GM19463 (cell line): Measurements from ENCODE around the gene PRR36.

Source experiments
- ATAC-seq: cut with Tn5 transposase; IDR thresholded peaks from one replicate; pipeline ENCODE4 v1.9.1; 2021; ENCODE audit warnings: mild to moderate bottlenecking, moderate library complexity; ENCODE audit not compliant: unreplicated experiment

PRR36 gene

DNA sequence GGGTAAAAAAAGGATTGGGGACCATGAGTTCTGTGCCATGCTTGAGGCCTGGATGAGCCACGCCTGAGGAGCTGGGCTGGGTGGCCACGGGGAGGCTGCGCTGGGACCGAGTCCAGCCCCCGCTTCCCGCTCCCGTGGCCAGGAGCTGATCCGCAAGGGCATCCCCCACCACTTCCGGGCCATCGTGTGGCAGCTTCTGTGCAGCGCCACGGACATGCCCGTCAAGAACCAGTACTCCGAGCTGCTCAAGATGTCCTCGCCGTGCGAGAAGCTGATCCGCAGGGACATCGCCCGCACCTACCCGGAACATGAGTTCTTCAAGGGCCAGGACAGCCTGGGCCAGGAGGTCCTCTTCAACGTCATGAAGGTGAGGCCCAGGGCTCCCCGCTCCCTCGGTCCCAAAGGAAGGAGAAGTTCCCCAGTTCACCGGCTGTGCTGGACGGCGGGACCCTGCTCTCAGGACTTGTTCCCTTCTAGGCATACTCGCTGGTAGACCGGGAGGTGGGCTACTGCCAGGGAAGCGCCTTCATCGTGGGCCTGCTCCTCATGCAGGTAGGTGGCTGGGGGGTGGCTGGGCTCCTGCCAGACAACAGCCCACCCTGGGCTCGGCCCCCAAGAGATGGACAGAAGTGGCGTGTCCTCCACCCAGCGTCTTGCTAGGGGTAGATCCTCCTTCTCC is 25.3 kb downstream of the PRR36 start:
- no peak for ATAC-seq

DNA sequence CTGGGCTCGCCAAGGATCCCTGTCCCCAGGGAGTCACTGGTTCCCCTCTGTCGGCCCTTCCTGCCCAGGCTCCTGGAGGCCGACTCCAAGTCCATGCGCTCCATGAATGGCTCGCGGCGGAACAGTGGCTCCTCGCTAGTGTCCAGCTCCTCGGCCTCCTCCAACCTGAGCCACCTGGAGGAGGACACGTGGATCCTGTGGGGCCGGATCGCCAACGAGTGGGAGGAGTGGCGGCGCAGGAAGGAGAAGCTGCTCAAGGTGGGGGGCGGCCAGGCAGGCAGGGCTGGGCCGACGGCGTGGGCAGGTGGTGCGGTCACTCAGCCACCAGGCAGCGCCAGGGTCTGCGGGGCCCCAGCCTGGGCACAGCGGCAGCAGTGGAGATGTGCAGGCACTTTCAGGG is 26.5 kb downstream of the PRR36 start:
- no peak for ATAC-seq

GRCh38 chr19:7846155-7846646 is 28.0 kb downstream of the PRR36 start:
- ATAC-seq = no peak

GRCh38 chr19:7845390-7846154 is 28.6 kb downstream of the PRR36 start:
- ATAC-seq = no peak

GRCh38 chr19:7844951-7845350 is 29.2 kb downstream of the PRR36 start:
- ATAC-seq = no peak

- ATAC-seq = no peak
These were observed 29.8 kb downstream of the PRR36 start for GRCh38 chr19:7844405-7844804.

GRCh38 chr19:7843521-7843920 is 30.7 kb downstream of the PRR36 start:
- ATAC-seq = no peak

- no peak for ATAC-seq
These were observed 31.4 kb downstream of the PRR36 start for GRCh38 chr19:7842661-7843294.

DNA sequence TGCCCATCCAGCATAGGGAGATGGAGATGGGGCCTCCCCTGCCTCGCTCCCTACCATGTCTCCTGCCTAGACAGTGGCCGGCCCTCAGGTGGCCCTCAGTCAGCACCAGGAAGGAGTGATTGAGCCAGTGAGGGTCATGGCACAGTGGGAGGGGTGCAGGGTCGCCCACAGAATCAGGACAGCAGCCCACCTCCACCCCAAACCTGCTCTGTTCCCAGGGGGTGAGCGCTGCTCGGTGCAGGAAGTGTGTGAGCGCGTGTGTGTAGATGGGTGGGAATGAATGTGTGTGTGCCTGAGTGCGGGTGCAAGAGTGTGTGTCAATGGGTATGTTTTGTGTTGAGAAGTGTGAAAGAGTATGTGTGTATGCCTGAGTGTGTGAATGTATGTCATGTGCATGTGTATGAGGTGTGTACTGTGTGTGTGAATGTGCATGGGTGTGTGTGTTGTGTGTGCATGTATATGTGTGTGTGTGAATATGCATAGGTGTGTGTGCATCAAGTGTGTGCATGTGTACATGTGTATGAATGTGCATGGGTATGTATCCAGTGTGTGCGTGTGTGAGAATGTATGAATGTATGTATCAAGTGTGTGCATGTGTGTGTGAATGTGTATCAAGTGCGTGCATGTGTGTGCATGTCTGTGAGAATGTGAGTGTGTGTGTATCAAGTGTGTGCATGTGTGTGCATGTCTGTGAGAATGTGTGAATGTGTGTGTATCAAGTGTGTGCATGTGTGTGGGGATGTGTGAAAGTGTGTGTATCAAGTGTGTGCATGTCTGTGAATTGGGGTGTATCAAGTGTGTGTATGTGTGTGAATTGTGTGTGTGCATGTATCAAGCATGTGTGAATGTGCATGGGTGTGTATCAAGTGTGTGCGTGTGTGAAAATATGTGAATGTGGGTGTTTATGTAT is 32.2 kb downstream of the PRR36 start:
- no peak for ATAC-seq

- no peak for ATAC-seq
These were observed 33.6 kb downstream of the PRR36 start for GRCh38 chr19:7840629-7841028.

- ATAC-seq = no peak
These were observed 34.7 kb downstream of the PRR36 start for GRCh38 chr19:7839476-7839875.

DNA sequence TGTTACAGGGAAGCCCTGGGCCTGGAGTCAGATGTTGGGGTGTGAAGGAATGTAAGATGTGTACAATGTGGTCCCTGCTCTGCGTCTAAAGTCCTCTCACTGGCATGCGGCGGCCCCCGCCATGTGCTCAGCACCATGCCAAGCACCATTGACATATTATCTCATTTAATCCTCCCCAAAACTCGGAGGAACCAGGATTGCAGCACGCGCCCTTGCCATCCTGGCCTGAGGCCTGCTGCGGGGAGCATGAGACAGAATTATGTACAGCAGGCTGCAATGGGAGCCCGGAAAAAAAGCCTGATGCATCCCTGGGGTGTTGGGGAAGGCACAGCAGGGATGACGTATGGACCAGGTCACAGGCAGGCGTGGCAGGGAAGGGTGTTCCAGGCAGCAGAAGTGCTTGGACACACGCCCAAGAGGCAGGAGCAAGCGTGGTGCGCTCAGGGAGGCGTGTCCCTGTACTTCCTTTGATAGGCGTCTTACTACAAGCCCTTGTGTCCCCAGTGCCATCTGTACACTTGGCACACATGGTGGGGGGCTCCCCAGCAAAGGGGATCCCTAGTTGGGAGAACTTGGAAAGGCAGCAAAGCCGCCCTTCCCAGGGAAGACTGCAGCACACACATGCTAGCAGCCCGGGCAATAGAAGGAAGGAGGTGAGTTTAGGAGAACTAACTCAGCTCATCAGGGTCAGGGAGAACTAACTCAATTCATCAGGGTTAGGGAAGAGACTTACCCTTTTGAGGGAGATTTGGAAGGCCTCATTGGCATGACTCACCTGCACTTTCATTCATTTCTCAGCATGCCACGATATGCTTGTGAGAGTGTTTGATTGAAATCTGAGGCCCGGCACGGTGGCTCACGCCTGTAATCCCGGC is 40.7 kb downstream of the PRR36 start:
- no peak for ATAC-seq

- ATAC-seq = no peak
These were observed 41.4 kb downstream of the PRR36 start for GRCh38 chr19:7832781-7833180.

- ATAC-seq = no peak
These were observed 42.2 kb downstream of the PRR36 start for GRCh38 chr19:7832009-7832408.

DNA sequence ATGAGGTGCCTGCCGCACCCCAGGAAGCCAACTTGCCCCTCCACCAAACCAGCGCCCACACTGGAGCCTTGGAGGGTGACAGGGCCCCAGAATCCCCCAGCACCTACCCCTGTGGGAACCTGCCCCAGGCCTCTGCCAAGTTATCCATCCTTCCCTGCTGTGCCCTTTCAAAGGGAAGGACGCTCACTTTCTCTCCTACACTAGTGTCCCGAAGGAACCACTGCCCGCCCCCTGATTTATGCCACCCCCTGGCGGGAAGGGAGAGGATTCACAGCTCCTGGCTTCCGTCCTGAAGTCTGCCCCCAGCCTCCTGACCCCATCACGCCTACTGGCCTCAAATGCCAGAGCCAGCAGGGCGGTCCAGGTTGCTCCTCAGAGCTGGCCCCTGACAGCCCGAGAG is 42.7 kb downstream of the PRR36 start:
- no peak for ATAC-seq

DNA sequence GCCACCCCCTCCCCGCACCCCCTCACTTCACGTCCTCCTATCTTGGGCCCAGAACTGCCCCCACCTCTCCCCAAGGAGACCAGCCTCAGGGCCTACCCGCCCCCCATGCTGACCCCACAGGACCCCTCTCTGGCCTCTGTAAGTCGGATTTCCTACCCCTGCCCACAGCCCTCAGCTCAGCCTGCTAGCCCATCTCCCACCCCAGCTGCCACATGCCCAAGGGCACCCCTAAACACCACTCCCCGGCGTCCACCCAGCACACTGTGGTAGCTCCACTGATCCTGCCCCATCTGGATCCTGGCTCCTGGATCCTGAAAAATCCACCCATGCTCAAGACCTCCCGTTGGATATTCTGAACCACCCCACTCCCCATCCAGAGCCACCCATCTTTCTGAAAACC is 43.4 kb downstream of the PRR36 start:
- ATAC-seq = no peak

DNA sequence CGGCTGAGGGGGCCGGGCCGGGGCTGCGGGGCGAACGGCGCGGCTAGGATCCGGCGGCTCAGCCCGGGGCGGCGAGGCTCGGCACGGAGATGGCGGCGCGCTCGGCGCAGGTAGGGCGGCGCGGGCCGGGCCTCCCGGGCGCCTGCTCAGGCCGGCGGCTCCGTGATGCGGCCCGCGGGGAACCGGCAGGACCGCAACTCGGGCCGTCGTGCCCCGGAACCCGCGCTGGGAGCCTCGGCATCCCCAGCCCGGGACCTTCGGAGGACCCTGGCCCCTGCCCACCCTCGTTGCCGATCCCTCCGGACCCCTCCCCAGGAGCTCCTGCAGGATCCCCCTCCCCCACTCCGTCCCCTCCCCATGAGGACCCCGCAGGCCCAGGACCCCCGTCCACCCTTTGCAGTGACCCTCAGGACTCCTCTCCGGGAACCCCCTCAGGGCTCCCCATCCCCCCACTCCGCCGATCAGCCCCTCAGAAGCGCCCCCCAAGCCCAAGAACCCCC is 43.9 kb downstream of the PRR36 start:
- ATAC-seq = no peak

DNA sequence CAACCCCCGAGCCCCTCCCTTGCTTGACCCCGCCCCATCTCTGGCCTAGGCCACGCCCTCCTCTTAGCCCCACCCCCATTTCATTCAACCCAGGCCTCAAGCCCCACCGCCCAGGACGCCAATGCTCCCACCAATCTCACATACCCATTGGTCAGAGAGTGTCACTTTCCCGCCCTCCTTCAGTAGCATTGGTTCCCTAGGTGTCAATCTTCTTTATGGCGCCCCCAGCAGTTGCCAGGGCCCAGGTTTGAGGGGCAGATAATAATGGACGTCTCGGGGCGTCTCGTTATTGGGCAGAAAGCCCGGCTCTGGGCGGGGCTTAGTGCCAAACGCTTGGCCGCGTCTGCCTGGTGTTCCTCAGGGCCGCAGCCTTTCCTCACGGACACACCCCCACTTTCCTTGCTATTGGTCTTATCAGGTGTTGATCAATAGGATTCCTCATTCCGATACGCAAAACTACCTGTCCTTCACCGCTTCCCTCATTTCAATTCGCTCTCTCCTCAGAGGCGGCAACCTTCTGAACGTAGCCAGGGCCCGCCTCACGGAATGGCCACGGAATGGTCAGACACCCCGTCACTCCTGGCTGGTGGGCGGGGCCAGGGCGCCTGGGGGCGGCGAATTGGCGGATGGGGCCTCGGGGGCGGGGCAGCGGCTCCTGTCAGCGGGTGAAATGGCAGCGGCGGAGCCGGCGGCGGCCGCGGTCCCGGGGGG is 44.5 kb downstream of the PRR36 start, which contains the start of gene EVI5L:
EVI5L (plus strand) TSS at position 658 of the 711 bp plus-strand sequence. CDS start 16,325 bp downstream, outside the sequence.
- ATAC-seq = peak; percentile 87

GRCh38 chr19:7829166-7829520 is 45.0 kb downstream of the PRR36 start:
- ATAC-seq = no peak
